A549 (cell line): ENCODE data around the gene CD300H. TPM values are rescaled to one million over a fixed set of nuclear protein-coding genes. Genes with fewer than 3 reads are reported as not detected.

Experiments used
- ATAC-seq, 2 experiments: fragments of 200-7000 bp in 1 of 2; fragments of >200 bp in 1 of 2; cut with Nextera tagmentation in 1 of 2; cut with Tn5 transposase in 1 of 2; 3 replicates each; pipeline versions ENCODE4 v1.8.0 to v1.9.1; 2018 to 2020; ENCODE audit warnings: mild to moderate bottlenecking in 1 of 2, moderate library complexity in 1 of 2
- CTCF ChIA-PET: fragments of 300-600 bp; sonication (Branson Sonifier 250); formaldehyde crosslinking; extraction: SDS; loops from one replicate; lab custom pipeline; 2021; ENCODE audit warnings: antibody characterized with exemption, inconsistent platforms; lab: Yijun Ruan, JAX
- POLR2A ChIA-PET: fragments of 350-600 bp; formaldehyde crosslinking; extraction: SDS; loops from one replicate; lab custom pipeline; 2021; ENCODE audit warnings: antibody characterized with exemption, inconsistent platforms; lab: Yijun Ruan, JAX
- DNase-seq, 2 experiments: peaks; one replicate each; pipeline versions ENCODE4 v3.0.0 to v3.0.0-alpha.2; 2011 to 2016; ENCODE audit warnings: low read depth in 1 of 2, low spot score in 1 of 2
- FAIRE-seq: peaks from 2 replicates; lab custom pipeline; 2011; peaks lifted over from hg19 to GRCh38; lab: Jason Lieb, UNC
- H3K27ac ChIP-seq, 2 experiments: fragments of >200 bp; sonication (Bioruptor Twin); formaldehyde crosslinking; 3 replicates each; pipeline ENCODE4 v1.5.1; 2016 to 2017
- H3K4me1 ChIP-seq: fragments of >200 bp; sonication (Bioruptor Twin); formaldehyde crosslinking; 3 replicates; pipeline ENCODE4 v1.6.1; 2016
- H3K4me2 ChIP-seq: fragments of >200 bp; sonication (Bioruptor Twin); formaldehyde crosslinking; 3 replicates; pipeline ENCODE4 v1.6.1; 2016
- H3K4me3 ChIP-seq: fragments of >200 bp; sonication (Bioruptor Twin); formaldehyde crosslinking; 3 replicates; pipeline ENCODE4 v1.5.1; 2016
- H3K9me3 ChIP-seq: fragments of >200 bp; sonication (Bioruptor Twin); formaldehyde crosslinking; 3 replicates; pipeline ENCODE4 v1.6.1; 2016
- ATOH8 ChIP-seq: fragments of 250-450 bp; sonication (Bioruptor Pico); IDR thresholded peaks from 2 replicates; pipeline ENCODE4 v1.5.0; 2020; ENCODE audit warnings: low read depth, mild to moderate bottlenecking, moderate library complexity
- EP300 ChIP-seq, 2 experiments: fragments of >200 bp; sonication (Bioruptor Twin); formaldehyde crosslinking; IDR thresholded peaks; 2 replicates in 1 of 2; 3 replicates in 1 of 2; pipeline ENCODE4 v1.6.1; 2016 to 2017
- FOSB ChIP-seq: fragments of 250-450 bp; sonication (Bioruptor Pico); IDR thresholded peaks from 2 replicates; pipeline ENCODE4 v1.5.0; 2020; ENCODE audit warnings: mild to moderate bottlenecking, moderate library complexity
- HDAC2 ChIP-seq: fragments of 200-600 bp; sonication (generic); IDR thresholded peaks from 2 replicates; pipeline ENCODE4 v1.6.1; 2016
- HES2 ChIP-seq: fragments of >200 bp; sonication (Bioruptor Twin); formaldehyde crosslinking; IDR thresholded peaks from 2 replicates; pipeline ENCODE4 v1.6.1; 2016
- JUN ChIP-seq, 2 experiments: fragments of >200 bp; sonication (Bioruptor Twin); formaldehyde crosslinking; IDR thresholded peaks; 2 replicates in 1 of 2; 3 replicates in 1 of 2; pipeline ENCODE4 v1.6.1; 2016 to 2017
- NFE2L2 ChIP-seq: fragments of 150-350 bp; conservative IDR thresholded peaks from 2 replicates; pipeline ENCODE4 v1.6.1; 2014; ENCODE audit warnings: low read length
- NR3C1 ChIP-seq: fragments of >200 bp; sonication (Bioruptor Twin); formaldehyde crosslinking; IDR thresholded peaks from 3 replicates; pipeline ENCODE4 v1.6.1; 2017
- POLR2A ChIP-seq: IDR thresholded peaks from 2 replicates; pipeline ENCODE4 v1.6.1; 2012; ENCODE audit warnings: mild to moderate bottlenecking, low read length
- POLR2AphosphoS2 ChIP-seq: conservative IDR thresholded peaks from 2 replicates; pipeline ENCODE4 v1.6.1; 2012; ENCODE audit warnings: low read length, improper control_type of control experiment, inconsistent platforms
- RAD21 ChIP-seq, 2 experiments: fragments of >200 bp in 1 of 2; sonication (Bioruptor Twin) in 1 of 2; formaldehyde crosslinking in 1 of 2; IDR thresholded peaks in 1 of 2; conservative IDR thresholded peaks in 1 of 2; 2 replicates in 1 of 2; 3 replicates in 1 of 2; pipeline ENCODE4 v1.6.1; 2012 to 2018; ENCODE audit warnings: inconsistent platforms in 1 of 2
- REST ChIP-seq: fragments of 200-600 bp; sonication (generic); IDR thresholded peaks from 2 replicates; pipeline ENCODE4 v1.6.1; 2016; ENCODE audit warnings: antibody characterized with exemption, mild to moderate bottlenecking, moderate library complexity
- ZC3H11A ChIP-seq: fragments of 450-650 bp; IDR thresholded peaks from 2 replicates; pipeline ENCODE4 v1.6.1; 2014; ENCODE audit warnings: antibody characterized with exemption, mild to moderate bottlenecking
- ZFP36 ChIP-seq: fragments of 450-650 bp; IDR thresholded peaks from 2 replicates; pipeline ENCODE4 v1.6.1; 2014; ENCODE audit warnings: borderline replicate concordance; ENCODE audit not compliant: partially characterized antibody
- WGBS: methylation state at CpG from one replicate; pipeline ENCODE4 v1.1.6; 2017; ENCODE audit errors: missing lambda C conversion rate; 5-methylcytosine and 5-hydroxymethylcytosine counted together
- polyA plus RNA-seq, 4 experiments: library from polyadenylated mRNA; depleted of rRNA in 3 of 4; stranded (reverse); fragments of >200 nt; fragmentation: RNase III in 1 of 4; extraction: RNeasy Plus Mini Kit Qiagen cat#74134 plus additional on column Dnase treatment in 1 of 4; gene quantifications; 2 replicates in 3 of 4; 3 replicates in 1 of 4; pipeline ENCODE4 v1.2.3, GENCODE V29; 2011 to 2017

CD300H gene
- polyA plus RNA-seq, 2 of the 4 experiments (the other 2 are of a cell fraction), result 0.50 TPM; not detected in 1

GRCh38 chr17:74543891-74544760 lies 23.2 kb downstream of the CD300H start:
- Histone ChIP-seq H3K27ac (no peak overlapping the region), H3K4me1 (no peaks in the 10 kb centered on the region), H3K4me3 (no peak overlapping the region), H3K4me2 (no peak overlapping the region), H3K9me3 (no peaks in the 10 kb centered on the region)
- TF ChIP-seq NFE2L2 (no peak), ATOH8 (no peak), HDAC2 (no peak), FOSB (CRISPR knock-in tag) (no peak), NR3C1 (no peak), HES2 (no peak), JUN (IDR thresholded peaks at IDR 0.05) (no peak), POLR2A (no peak)
- ATAC-seq (no peak; a peak in 2 of 6 replicates), FAIRE-seq (no peak), DNase-seq (no peak)
- CTCF ChIA-PET, result interaction anchor here (0.6 to 1.1 kb wide), 5 partner anchors 11 to 357 kb away, joined by 3 to 4 read pairs (median 3); no protein-coding TSS in a partner anchor
- WGBS, result 70% methylated on average over 16 of the region's 18 CpGs
- POLR2A ChIA-PET, result no interaction called here

GRCh38 chr17:74543406-74543805 lies 23.9 kb downstream of the CD300H start:
- no peak for FAIRE-seq
- DNase-seq, result no peak
- POLR2A ChIA-PET, result no interaction called here
- H3K4me3 ChIP-seq, result no peak overlapping the region
- H3K4me2 ChIP-seq, result no peak overlapping the region
- H3K4me1 ChIP-seq, result no peaks in the 10 kb centered on the region
- ATAC-seq, result no peak
- 41% methylated on average over 13 of the region's 14 CpGs for WGBS
- TF ChIP-seq POLR2A (no peak), ZC3H11A (no peak), RAD21 (conservative IDR thresholded peaks at IDR 0.05 in 1 of 2, IDR thresholded peaks at IDR 0.05 in 1 of 2) (no peak)
- no peak overlapping the region for H3K27ac ChIP-seq
- no peaks in the 10 kb centered on the region for H3K9me3 ChIP-seq
- CTCF ChIA-PET, result interaction anchor here (0.6 to 1.1 kb wide), 5 partner anchors 10 to 356 kb away, joined by 3 to 4 read pairs (median 3); no protein-coding TSS in a partner anchor

GRCh38 chr17:74542727-74543383 lies 24.5 kb downstream of the CD300H start:
- POLR2A ChIA-PET, result no interaction called here
- Histone ChIP-seq H3K4me2 (no peak overlapping the region), H3K9me3 (no peaks in the 10 kb centered on the region), H3K4me1 (no peaks in the 10 kb centered on the region), H3K4me3 (no peak overlapping the region), H3K27ac (no peak overlapping the region)
- ATAC-seq (no peak), FAIRE-seq (no peak), DNase-seq (no peak)
- WGBS, result 66% methylated on average over 16 of the region's 17 CpGs
- CTCF ChIA-PET, result interaction anchor here (0.7 to 1.1 kb wide), 3 partner anchors 10 to 163 kb away, joined by 3 to 4 read pairs (median 3); no protein-coding TSS in a partner anchor
- TF ChIP-seq REST, result no peak
- no peak for TF ChIP-seq EP300 (IDR thresholded peaks at IDR 0.05)
- TF ChIP-seq POLR2AphosphoS2, result no peak
- TF ChIP-seq NFE2L2, result no peak
- TF ChIP-seq ZFP36, result no peak
